Measurements from ENCODE around the gene FICD.

- TF ChIP-seq CTCF (IDR thresholded peaks at IDR 0.05) (peak in 1 of 4 experiments; percentile 8), POLR2AphosphoS5 (IDR thresholded peaks at IDR 0.05) (peak; percentile 99), POLR2A (IDR thresholded peaks at IDR 0.05) (peak; percentile 31)
Observed at GRCh38 chr12:108514973-108515814, at the start of gene FICD.

All from prostate gland (tissue), 2 donors.